PC-3 (cell line): Measurements from ENCODE around the gene CSNK1E.

Experiments
- EZH2 ChIP-seq: fragments of 300-600 bp; sonication (generic); IDR thresholded peaks from one replicate; pipeline ENCODE4 v1.6.1; 2017; ENCODE audit warnings: antibody characterized with exemption, mild to moderate bottlenecking, low read length; ENCODE audit not compliant: unreplicated experiment
- TF ChIP-seq, protein P1 (sequence below): fragments of 300-600 bp; sonication (generic); conservative IDR thresholded peaks from 2 replicates; pipeline ENCODE4 v1.5.1; 2017; ENCODE audit warnings: antibody characterized with exemption, low read depth, mild to moderate bottlenecking, low read length

DNA sequence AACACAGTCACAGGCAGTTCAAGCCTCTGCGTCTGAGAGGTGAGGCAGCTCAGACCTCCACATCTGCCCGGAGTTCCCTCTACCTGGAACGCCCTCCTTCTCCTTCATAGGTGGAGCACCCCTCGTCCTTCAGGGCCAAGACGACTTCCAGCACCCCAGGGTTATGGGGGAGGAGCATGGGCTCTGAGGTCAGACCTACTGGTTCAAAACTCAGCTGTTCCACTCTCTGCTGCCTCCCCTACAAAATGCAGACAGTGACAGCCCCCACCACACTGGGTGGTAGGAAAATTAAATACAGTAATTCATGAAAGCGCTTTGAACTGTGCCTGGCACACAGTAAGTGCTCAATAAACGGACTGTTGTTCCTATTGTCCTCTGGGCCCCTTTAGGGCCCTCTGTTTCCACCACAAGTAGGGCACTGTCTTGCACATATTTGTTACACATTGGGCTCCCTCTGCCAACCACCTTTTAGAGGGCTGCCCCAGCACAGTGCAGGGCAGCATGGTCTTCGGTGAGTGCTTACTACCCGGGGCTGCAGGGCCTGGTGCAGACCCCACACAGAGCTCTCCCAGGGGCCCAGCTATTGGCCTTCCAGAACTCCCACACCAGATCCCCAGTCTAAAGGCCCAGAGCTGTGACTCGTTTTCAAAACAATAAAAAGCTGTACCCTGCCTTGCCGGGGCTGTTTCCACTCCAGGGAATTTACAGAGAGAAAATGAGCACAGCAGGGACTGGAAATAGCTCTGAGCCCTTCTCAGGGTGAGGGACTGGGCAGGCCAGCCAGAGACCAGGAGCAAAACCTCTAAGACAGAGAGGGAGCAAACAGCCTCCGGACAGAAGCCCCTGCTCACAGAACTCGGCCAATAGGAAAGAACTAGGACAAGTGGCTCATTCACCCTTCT lies 46.9 kb downstream of the CSNK1E start:
- TF ChIP-seq, protein P1, sequence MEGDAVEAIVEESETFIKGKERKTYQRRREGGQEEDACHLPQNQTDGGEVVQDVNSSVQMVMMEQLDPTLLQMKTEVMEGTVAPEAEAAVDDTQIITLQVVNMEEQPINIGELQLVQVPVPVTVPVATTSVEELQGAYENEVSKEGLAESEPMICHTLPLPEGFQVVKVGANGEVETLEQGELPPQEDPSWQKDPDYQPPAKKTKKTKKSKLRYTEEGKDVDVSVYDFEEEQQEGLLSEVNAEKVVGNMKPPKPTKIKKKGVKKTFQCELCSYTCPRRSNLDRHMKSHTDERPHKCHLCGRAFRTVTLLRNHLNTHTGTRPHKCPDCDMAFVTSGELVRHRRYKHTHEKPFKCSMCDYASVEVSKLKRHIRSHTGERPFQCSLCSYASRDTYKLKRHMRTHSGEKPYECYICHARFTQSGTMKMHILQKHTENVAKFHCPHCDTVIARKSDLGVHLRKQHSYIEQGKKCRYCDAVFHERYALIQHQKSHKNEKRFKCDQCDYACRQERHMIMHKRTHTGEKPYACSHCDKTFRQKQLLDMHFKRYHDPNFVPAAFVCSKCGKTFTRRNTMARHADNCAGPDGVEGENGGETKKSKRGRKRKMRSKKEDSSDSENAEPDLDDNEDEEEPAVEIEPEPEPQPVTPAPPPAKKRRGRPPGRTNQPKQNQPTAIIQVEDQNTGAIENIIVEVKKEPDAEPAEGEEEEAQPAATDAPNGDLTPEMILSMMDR = no peak
- no peak for TF ChIP-seq EZH2
